Thyroid gland (tissue), 4 donors: Measurements from ENCODE around the gene SARNP.

Experiments used
- CTCF ChIP-seq, 6 experiments: fragments of 200-600 bp in 3 of 6; fragments of 450-650 bp in 3 of 6; sonication (generic) in 3 of 6; IDR thresholded peaks; one replicate each; pipeline ENCODE4 v1.5.1; 2016 to 2019; ENCODE audit warnings: antibody characterized with exemption in 6 of 6, mild to moderate bottlenecking in 2 of 6, inconsistent platforms in 1 of 6, moderate library complexity in 1 of 6
- POLR2A ChIP-seq, 2 donors: fragments of 450-650 bp; IDR thresholded peaks; one replicate each; pipeline ENCODE4 v1.6.1; 2017; ENCODE audit warnings: antibody characterized with exemption in 2 of 2, mild to moderate bottlenecking in 2 of 2, moderate library complexity in 1 of 2

- TF ChIP-seq CTCF (IDR thresholded peaks at IDR 0.05) (no peak), POLR2A (IDR thresholded peaks at IDR 0.05) (no peak)
Measured at GRCh38 chr12:55718624-55719275, 98.8 kb downstream of the SARNP start.
